ENCODE results near the gene PHOSPHO2.

DNA sequence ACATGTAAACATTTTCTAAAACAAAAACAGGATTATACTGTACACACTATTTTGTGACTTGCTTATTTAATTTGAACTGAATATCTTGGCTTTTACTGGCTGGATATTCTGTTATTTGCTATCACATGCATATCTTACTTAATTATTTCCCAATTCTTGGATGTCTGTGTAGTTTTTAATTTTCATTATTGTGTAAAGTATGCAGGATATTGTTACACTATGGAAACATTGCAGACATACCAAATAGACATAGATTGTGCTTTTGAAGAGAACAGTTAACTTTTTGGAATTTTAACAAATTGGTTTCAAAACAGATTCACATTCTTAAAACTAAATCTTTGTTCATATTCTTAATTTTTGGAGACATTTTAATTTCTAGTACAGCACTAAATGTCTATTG is 2.1 kb downstream of the PHOSPHO2 start:
- TF ChIP-seq, protein P1, sequence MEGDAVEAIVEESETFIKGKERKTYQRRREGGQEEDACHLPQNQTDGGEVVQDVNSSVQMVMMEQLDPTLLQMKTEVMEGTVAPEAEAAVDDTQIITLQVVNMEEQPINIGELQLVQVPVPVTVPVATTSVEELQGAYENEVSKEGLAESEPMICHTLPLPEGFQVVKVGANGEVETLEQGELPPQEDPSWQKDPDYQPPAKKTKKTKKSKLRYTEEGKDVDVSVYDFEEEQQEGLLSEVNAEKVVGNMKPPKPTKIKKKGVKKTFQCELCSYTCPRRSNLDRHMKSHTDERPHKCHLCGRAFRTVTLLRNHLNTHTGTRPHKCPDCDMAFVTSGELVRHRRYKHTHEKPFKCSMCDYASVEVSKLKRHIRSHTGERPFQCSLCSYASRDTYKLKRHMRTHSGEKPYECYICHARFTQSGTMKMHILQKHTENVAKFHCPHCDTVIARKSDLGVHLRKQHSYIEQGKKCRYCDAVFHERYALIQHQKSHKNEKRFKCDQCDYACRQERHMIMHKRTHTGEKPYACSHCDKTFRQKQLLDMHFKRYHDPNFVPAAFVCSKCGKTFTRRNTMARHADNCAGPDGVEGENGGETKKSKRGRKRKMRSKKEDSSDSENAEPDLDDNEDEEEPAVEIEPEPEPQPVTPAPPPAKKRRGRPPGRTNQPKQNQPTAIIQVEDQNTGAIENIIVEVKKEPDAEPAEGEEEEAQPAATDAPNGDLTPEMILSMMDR (IDR thresholded peaks at IDR 0.05) = no peak
- no peak for TF ChIP-seq POLR2A (IDR thresholded peaks at IDR 0.05)

Measured in thyroid gland (tissue), 4 donors.